ENCODE results near the gene MSLN. TPM values are rescaled to one million over a fixed set of nuclear protein-coding genes. Genes with fewer than 3 reads are reported as not detected.
A peak's percentile ranks its signal among the peaks of the same experiment; 100 is the strongest.

Gene MSLN
- total RNA-seq, 1 experiment from 2014 or later, result 0.73 TPM

GRCh38 chr16:721765-722540, 38.6 kb upstream of the MSLN start:
- Histone ChIP-seq H3K4me1 (ENCODE audit: insufficient read depth, low read length) (peaks cover 20% of the 10 kb centered on the region; the same call in 1 of the 2 replicates), H3K9me3 (ENCODE audit: low read length) (no peaks in the 10 kb centered on the region), H3K36me3 (ENCODE audit: low read depth, low read length) (no peaks in the 10 kb centered on the region), H3K9me2 (replicated peaks; ENCODE audit: low read length) (no peaks in the 10 kb centered on the region), H3K4me3 (ENCODE audit: low read length) (peak overlapping the region; percentile 82), H3K27ac (ENCODE audit: low read length) (no peak overlapping the region), H3K27me3 (ENCODE audit: low read length) (no peaks in the 10 kb centered on the region), H3K9ac (ENCODE audit: low read length) (no peak overlapping the region), H3K4me2 (ENCODE audit: low read length) (peak overlapping the region; percentile 93), H4K20me1 (ENCODE audit: low read length) (0 out of 2 replicates have a peak, but pooled peaks cover 1% of the 10 kb centered on the region), H3F3A (ENCODE audit: low read length, unreplicated experiment) (peaks cover 3% of the 10 kb centered on the region), H2AFZ (ENCODE audit: low read length) (no peak overlapping the region), H3K79me2 (ENCODE audit: low read length) (peaks cover 3% of the 10 kb centered on the region; the same call in 1 of the 2 replicates)
- ChIA-PET CTCF (no interaction called here), POLR2A (ENCODE audit: unreplicated experiment) (interaction anchor here (0.6 to 1.4 kb wide), 3 partner anchors 9 to 1433 kb away, joined by 3 to 5 read pairs (median 5); no protein-coding TSS in a partner anchor)
- no peak for DNase-seq
- no peak for ATAC-seq
- intact Hi-C loops (cut with micrococcal nuclease), result no loop called here
- BruUV-seq (replicated peaks), result no TSS peak
- no peak for TF ChIP-seq EZH2phosphoT487 (IDR thresholded peaks at IDR 0.05; ENCODE audit: borderline replicate concordance, low read length)

DNA sequence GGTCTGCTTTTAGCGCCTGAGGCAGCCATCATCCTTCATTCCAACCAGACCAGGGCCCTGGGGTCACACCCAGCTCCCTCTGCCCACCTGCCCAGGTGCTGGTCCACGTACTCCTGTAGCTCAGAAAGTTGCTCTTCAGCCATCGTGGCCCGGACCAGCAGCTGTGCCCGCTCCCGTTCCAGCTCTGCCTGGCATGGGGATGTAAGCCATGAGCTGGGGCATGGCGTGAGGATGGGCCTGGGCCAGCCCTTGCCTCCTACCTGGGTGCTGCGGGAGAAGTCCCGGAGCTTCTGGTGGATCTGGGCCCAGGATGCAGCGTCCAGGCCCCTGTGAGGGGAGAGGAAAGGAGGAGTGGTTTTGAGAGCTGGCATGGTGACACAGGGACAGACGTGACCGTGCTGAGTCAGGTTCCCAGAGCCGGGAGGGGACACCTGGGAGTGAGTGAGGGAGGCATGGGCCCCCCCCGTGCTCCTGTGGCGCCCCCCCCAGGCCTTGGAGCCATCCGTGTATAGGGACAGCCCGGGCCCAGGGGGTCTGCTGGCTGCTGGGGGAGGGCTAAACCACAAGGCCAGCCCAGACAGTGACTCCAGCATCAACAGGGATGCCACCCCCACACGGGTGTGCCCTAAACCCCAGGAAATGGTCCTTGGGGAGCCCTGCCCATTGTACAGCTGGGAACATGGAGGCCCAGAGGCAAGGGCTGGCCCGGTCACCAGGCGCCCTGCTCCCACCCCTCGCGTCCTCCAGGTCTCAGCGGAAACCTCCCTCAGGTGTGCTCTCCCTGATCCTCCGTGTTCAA, 37.5 kb upstream of the MSLN start:
- DNase-seq (no peak), ATAC-seq (no peak)
- H3K4me1 ChIP-seq (ENCODE audit: insufficient read depth, low read length), result peaks cover 24% of the 10 kb centered on the region; the same call in 1 of the 2 replicates
- H3K4me3 ChIP-seq (ENCODE audit: low read length), result no peak overlapping the region
- no peaks in the 10 kb centered on the region for H3K79me2 ChIP-seq (ENCODE audit: low read length)
- no peak overlapping the region for H3K4me2 ChIP-seq (ENCODE audit: low read length)
- ChIA-PET CTCF (no interaction called here), POLR2A (ENCODE audit: unreplicated experiment) (interaction anchor here (0.6 kb wide), 1 partner anchor 1432 kb away, joined by 5 read pairs; no protein-coding TSS in a partner anchor)
- no peak overlapping the region for H3K9ac ChIP-seq (ENCODE audit: low read length)
- no peak overlapping the region for H2AFZ ChIP-seq (ENCODE audit: low read length)
- H4K20me1 ChIP-seq (ENCODE audit: low read length), result no peaks in the 10 kb centered on the region
- TSS peak; percentile 3 for BruUV-seq (replicated peaks)
- intact Hi-C loops (cut with micrococcal nuclease), result no loop called here
- no peaks in the 10 kb centered on the region for H3K36me3 ChIP-seq (ENCODE audit: low read depth, low read length)
- no peaks in the 10 kb centered on the region for H3K9me3 ChIP-seq (ENCODE audit: low read length)
- no peak overlapping the region for H3K27ac ChIP-seq (ENCODE audit: low read length)
- TF ChIP-seq, protein P1, sequence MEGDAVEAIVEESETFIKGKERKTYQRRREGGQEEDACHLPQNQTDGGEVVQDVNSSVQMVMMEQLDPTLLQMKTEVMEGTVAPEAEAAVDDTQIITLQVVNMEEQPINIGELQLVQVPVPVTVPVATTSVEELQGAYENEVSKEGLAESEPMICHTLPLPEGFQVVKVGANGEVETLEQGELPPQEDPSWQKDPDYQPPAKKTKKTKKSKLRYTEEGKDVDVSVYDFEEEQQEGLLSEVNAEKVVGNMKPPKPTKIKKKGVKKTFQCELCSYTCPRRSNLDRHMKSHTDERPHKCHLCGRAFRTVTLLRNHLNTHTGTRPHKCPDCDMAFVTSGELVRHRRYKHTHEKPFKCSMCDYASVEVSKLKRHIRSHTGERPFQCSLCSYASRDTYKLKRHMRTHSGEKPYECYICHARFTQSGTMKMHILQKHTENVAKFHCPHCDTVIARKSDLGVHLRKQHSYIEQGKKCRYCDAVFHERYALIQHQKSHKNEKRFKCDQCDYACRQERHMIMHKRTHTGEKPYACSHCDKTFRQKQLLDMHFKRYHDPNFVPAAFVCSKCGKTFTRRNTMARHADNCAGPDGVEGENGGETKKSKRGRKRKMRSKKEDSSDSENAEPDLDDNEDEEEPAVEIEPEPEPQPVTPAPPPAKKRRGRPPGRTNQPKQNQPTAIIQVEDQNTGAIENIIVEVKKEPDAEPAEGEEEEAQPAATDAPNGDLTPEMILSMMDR (conservative IDR thresholded peaks at IDR 0.05; ENCODE audit: low read depth, low read length), result no peak
- TF ChIP-seq EZH2 (IDR thresholded peaks at IDR 0.05; ENCODE audit: low read length, unreplicated experiment), result no peak
- TF ChIP-seq EZH2phosphoT487 (IDR thresholded peaks at IDR 0.05; ENCODE audit: borderline replicate concordance, low read length), result no peak
- no peaks in the 10 kb centered on the region for H3K27me3 ChIP-seq (ENCODE audit: low read length)
- H3F3A ChIP-seq (ENCODE audit: low read length, unreplicated experiment), result peaks cover 3% of the 10 kb centered on the region
- H3K9me2 ChIP-seq (replicated peaks; ENCODE audit: low read length), result no peaks in the 10 kb centered on the region

- Histone ChIP-seq H3K4me1 (ENCODE audit: insufficient read depth, low read length) (peaks cover 24% of the 10 kb centered on the region; the same call in 1 of the 2 replicates), H3K27me3 (ENCODE audit: low read length) (no peaks in the 10 kb centered on the region), H3K4me3 (ENCODE audit: low read length) (no peak overlapping the region), H3K4me2 (ENCODE audit: low read length) (no peak overlapping the region), H3K9me2 (replicated peaks; ENCODE audit: low read length) (no peaks in the 10 kb centered on the region), H3K9ac (ENCODE audit: low read length) (no peak overlapping the region), H3K36me3 (ENCODE audit: low read depth, low read length) (no peaks in the 10 kb centered on the region), H2AFZ (ENCODE audit: low read length) (no peak overlapping the region), H4K20me1 (ENCODE audit: low read length) (no peaks in the 10 kb centered on the region), H3K9me3 (ENCODE audit: low read length) (no peaks in the 10 kb centered on the region), H3F3A (ENCODE audit: low read length, unreplicated experiment) (peaks cover 3% of the 10 kb centered on the region), H3K27ac (ENCODE audit: low read length) (no peak overlapping the region), H3K79me2 (ENCODE audit: low read length) (no peaks in the 10 kb centered on the region)
- no peak for ATAC-seq
- POLR2A ChIA-PET (ENCODE audit: unreplicated experiment), result no interaction called here
- BruUV-seq (replicated peaks), result no TSS peak
- intact Hi-C loops (cut with micrococcal nuclease), result no loop called here
- CTCF ChIA-PET, result no interaction called here
- TF ChIP-seq, protein P1 (conservative IDR thresholded peaks at IDR 0.05; ENCODE audit: low read depth, low read length), result no peak
- TF ChIP-seq EZH2 (IDR thresholded peaks at IDR 0.05; ENCODE audit: low read length, unreplicated experiment) (no peak), EZH2phosphoT487 (IDR thresholded peaks at IDR 0.05; ENCODE audit: borderline replicate concordance, low read length) (no peak)
- no peak for DNase-seq
These were observed 36.8 kb upstream of the MSLN start for GRCh38 chr16:723695-724094.

Measured in PC-3 (cell line).